PC-3 (cell line): ENCODE measurements around the gene RIOX2. TPM values are rescaled to one million over a fixed set of nuclear protein-coding genes. Genes with fewer than 3 reads are reported as not detected.

ENCODE experiments used
- ATAC-seq: fragments of 200-7000 bp; cut with Tn5 transposase; 2 replicates; pipeline ENCODE4 v1.9.1; 2020; ENCODE audit warnings: mild to moderate bottlenecking, moderate library complexity
- BruUV-seq: library from RNA; stranded (reverse); fragments of 400-500 nt; replicated peaks from 2 replicates; lab custom pipeline; 2021; lab: Mats Ljungman, UMichigan
- CTCF ChIA-PET: fragments of 300-600 bp; sonication (Branson Sonifier 250); formaldehyde crosslinking; loops from one replicate; lab custom pipeline; 2022; ENCODE audit warnings: antibody characterized with exemption; lab: Charles Lee
- POLR2A ChIA-PET: fragments of 300-600 bp; sonication (Branson Sonifier 250); formaldehyde crosslinking; loops from one replicate; lab custom pipeline; 2022; ENCODE audit warnings: antibody characterized with exemption; ENCODE audit not compliant: unreplicated experiment; lab: Charles Lee
- DNase-seq: peaks from one replicate; pipeline ENCODE4 v3.0.0-alpha.2; 2015
- H2AFZ ChIP-seq: fragments of 300-600 bp; sonication (generic); 2 replicates; pipeline ENCODE4 v1.6.0; 2016; ENCODE audit warnings: antibody characterized with exemption, low read length
- H3F3A ChIP-seq: fragments of 300-600 bp; sonication (generic); one replicate; pipeline ENCODE4 v1.6.0; 2017; ENCODE audit warnings: antibody characterized with exemption, low read length, control low read depth, mild to moderate bottlenecking; ENCODE audit not compliant: unreplicated experiment
- H3K27ac ChIP-seq: fragments of 300-600 bp; sonication (generic); 2 replicates; pipeline ENCODE4 v1.5.1; 2016; ENCODE audit warnings: mild to moderate bottlenecking, low read length
- H3K27me3 ChIP-seq: fragments of 300-600 bp; sonication (generic); 2 replicates; pipeline ENCODE4 v1.6.1; 2016; ENCODE audit warnings: low read length, mixed read lengths
- H3K36me3 ChIP-seq: fragments of 300-600 bp; sonication (generic); 2 replicates; pipeline ENCODE4 v1.6.1; 2016; ENCODE audit warnings: low read depth, mixed run types, low read length, mixed read lengths
- H3K4me1 ChIP-seq: fragments of 300-600 bp; sonication (generic); 2 replicates; pipeline ENCODE4 v1.5.1; 2016; ENCODE audit warnings: low read length; ENCODE audit not compliant: insufficient read depth
- H3K4me2 ChIP-seq: fragments of 300-600 bp; sonication (generic); 2 replicates; pipeline ENCODE4 v1.6.0; 2016; ENCODE audit warnings: low read length
- H3K4me3 ChIP-seq: fragments of 300-600 bp; sonication (generic); 2 replicates; pipeline ENCODE4 v1.5.1; 2016; ENCODE audit warnings: mild to moderate bottlenecking, low read length, mixed read lengths
- H3K79me2 ChIP-seq: fragments of 300-600 bp; sonication (generic); 2 replicates; pipeline ENCODE4 v1.6.1; 2017; ENCODE audit warnings: low read length, mixed read lengths
- H3K9ac ChIP-seq: fragments of 300-600 bp; sonication (generic); 2 replicates; pipeline ENCODE4 v1.6.0; 2016; ENCODE audit warnings: mild to moderate bottlenecking, low read length
- H3K9me2 ChIP-seq: fragments of 300-600 bp; sonication (generic); replicated peaks from 2 replicates; pipeline ENCODE4 v1.6.1; 2016; ENCODE audit warnings: mixed run types, low read length, mixed read lengths
- H3K9me3 ChIP-seq: fragments of 300-600 bp; sonication (generic); 2 replicates; pipeline ENCODE4 v1.6.1; 2016; ENCODE audit warnings: low read length, mixed read lengths
- H4K20me1 ChIP-seq: fragments of 300-600 bp; sonication (generic); 2 replicates; pipeline ENCODE4 v1.6.1; 2016; ENCODE audit warnings: low read length, mixed read lengths
- CTCF ChIP-seq: fragments of 300-600 bp; sonication (generic); conservative IDR thresholded peaks from 2 replicates; pipeline ENCODE4 v1.5.1; 2017; ENCODE audit warnings: antibody characterized with exemption, low read depth, mild to moderate bottlenecking, low read length
- EZH2 ChIP-seq: fragments of 300-600 bp; sonication (generic); IDR thresholded peaks from one replicate; pipeline ENCODE4 v1.6.1; 2017; ENCODE audit warnings: antibody characterized with exemption, mild to moderate bottlenecking, low read length; ENCODE audit not compliant: unreplicated experiment
- EZH2phosphoT487 ChIP-seq: fragments of 300-600 bp; sonication (generic); IDR thresholded peaks from 2 replicates; pipeline ENCODE4 v1.6.1; 2018; ENCODE audit warnings: mild to moderate bottlenecking, antibody characterized with exemption, low read length, borderline replicate concordance
- intact Hi-C: fragments of 100-400 bp; cut with micrococcal nuclease; formaldehyde crosslinking; loops from 2 replicates; pipeline ENCODE4 v1.9.0; 2023
- total RNA-seq: library from RNA; depleted of rRNA; stranded (reverse); fragments of >200 nt; gene quantifications from 2 replicates; pipeline ENCODE4 v1.2.3, GENCODE V29; 2014

Gene RIOX2
- total RNA-seq, 1 experiment from 2014 or later: 46.4 TPM

- no TSS peak for BruUV-seq
- CTCF ChIA-PET: no interaction called here
- H3K9me3 ChIP-seq: no peaks in the 10 kb centered on the region
Observed at GRCh38 chr3:97917813-97918536, 54.3 kb downstream of the RIOX2 start.

GRCh38 chr3:97916576-97916975 is 55.7 kb downstream of the RIOX2 start:
- intact Hi-C loops: no loop called here
- Histone ChIP-seq H3K4me2 (no peak overlapping the region), H3K27ac (no peak overlapping the region), H3K4me3 (no peak overlapping the region), H3F3A (no peaks in the 10 kb centered on the region), H3K9me3 (no peaks in the 10 kb centered on the region), H3K79me2 (no peaks in the 10 kb centered on the region), H3K9ac (no peak overlapping the region), H2AFZ (no peak overlapping the region), H3K36me3 (peaks cover 9% of the 10 kb centered on the region), H3K4me1 (peaks cover 13% of the 10 kb centered on the region), H4K20me1 (no peaks in the 10 kb centered on the region), H3K9me2 (no peaks in the 10 kb centered on the region), H3K27me3 (no peaks in the 10 kb centered on the region)
- no peak for ATAC-seq
- CTCF ChIA-PET: no interaction called here
- BruUV-seq: no TSS peak
- no peak for DNase-seq
- POLR2A ChIA-PET: no interaction called here
- TF ChIP-seq EZH2: no peak
- TF ChIP-seq CTCF: no peak
- TF ChIP-seq EZH2phosphoT487: no peak

More at GRCh38 chr3:97917813-97918536, 54.3 kb downstream of the RIOX2 start:
- Histone ChIP-seq H3K9ac (no peak overlapping the region), H3K36me3 (peaks cover 9% of the 10 kb centered on the region), H3K9me2 (no peaks in the 10 kb centered on the region), H3K4me1 (peaks cover 13% of the 10 kb centered on the region), H2AFZ (no peak overlapping the region), H3K4me3 (no peak overlapping the region), H4K20me1 (no peaks in the 10 kb centered on the region), H3F3A (no peaks in the 10 kb centered on the region), H3K4me2 (no peak overlapping the region), H3K27ac (no peak overlapping the region), H3K27me3 (no peaks in the 10 kb centered on the region), H3K79me2 (no peaks in the 10 kb centered on the region)
- POLR2A ChIA-PET: no interaction called here
- ATAC-seq (no peak), DNase-seq (no peak)
- intact Hi-C loops: no loop called here
- TF ChIP-seq CTCF (no peak), EZH2 (no peak), EZH2phosphoT487 (no peak)

- peaks cover 9% of the 10 kb centered on the region for H3K36me3 ChIP-seq
- H3K9ac ChIP-seq: no peak overlapping the region
- no peaks in the 10 kb centered on the region for H3K9me2 ChIP-seq
- DNase-seq (peak; percentile 95), ATAC-seq (peak; percentile 96)
- no peaks in the 10 kb centered on the region for H4K20me1 ChIP-seq
- no TSS peak for BruUV-seq
- no peaks in the 10 kb centered on the region for H3F3A ChIP-seq
- intact Hi-C loops: no loop called here
- no peaks in the 10 kb centered on the region for H3K9me3 ChIP-seq
- H3K4me2 ChIP-seq: peak overlapping the region; percentile 15; the same call in 1 of the 2 replicates
- H3K4me1 ChIP-seq: peaks cover 13% of the 10 kb centered on the region
- no peak overlapping the region for H3K27ac ChIP-seq
- no peak overlapping the region for H2AFZ ChIP-seq
- no peaks in the 10 kb centered on the region for H3K79me2 ChIP-seq
- H3K4me3 ChIP-seq: no peak overlapping the region
- TF ChIP-seq EZH2 (no peak), EZH2phosphoT487 (no peak)
- POLR2A ChIA-PET: no interaction called here
- H3K27me3 ChIP-seq: no peaks in the 10 kb centered on the region
- CTCF ChIA-PET: no interaction called here
Observed at GRCh38 chr3:97914388-97914787, 57.8 kb downstream of the RIOX2 start.
